Activated CD8-positive, alpha-beta memory T cell treated with anti-CD3 and anti-CD28 coated beads for 4 hours (primary cell): ENCODE results near the gene ZFC3H1.
"Not testable (repeated sequence)": the region's sequence is repeated elsewhere in the genome, so short reads cannot be mapped to it uniquely, and the experiment has no call there.

Source experiments
- DNase-seq, 2 donors: peaks; one replicate each; pipeline ENCODE4 v3.0.0-alpha.2; 2020; ENCODE audit warnings: low read depth in 2 of 2

The ZFC3H1 gene

GRCh38 chr12:71582925-71583324 is 80.7 kb downstream of the ZFC3H1 start:
- no peak for DNase-seq

DNA sequence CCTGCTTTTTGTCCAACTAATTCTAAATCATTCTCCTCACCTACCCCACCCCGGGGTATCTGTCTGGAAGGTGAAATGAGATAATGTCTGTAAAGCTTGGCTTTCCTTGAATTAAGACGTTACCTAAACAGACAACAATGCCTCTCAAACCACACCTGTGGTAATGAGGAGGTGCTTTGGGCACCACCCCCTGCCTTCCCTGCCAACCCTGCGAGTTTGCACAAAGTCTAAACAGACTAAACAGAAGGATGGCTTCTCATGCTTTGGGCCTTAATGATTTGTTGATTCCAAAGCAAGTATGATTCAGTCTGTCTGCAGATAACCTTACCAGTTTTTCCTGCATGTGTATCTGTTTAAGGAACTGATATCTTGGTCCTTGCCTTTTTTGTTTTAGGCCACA is 82.4 kb downstream of the ZFC3H1 start:
- no peak for DNase-seq

GRCh38 chr12:71578694-71579258 is 84.9 kb downstream of the ZFC3H1 start:
- no peak for DNase-seq

DNA sequence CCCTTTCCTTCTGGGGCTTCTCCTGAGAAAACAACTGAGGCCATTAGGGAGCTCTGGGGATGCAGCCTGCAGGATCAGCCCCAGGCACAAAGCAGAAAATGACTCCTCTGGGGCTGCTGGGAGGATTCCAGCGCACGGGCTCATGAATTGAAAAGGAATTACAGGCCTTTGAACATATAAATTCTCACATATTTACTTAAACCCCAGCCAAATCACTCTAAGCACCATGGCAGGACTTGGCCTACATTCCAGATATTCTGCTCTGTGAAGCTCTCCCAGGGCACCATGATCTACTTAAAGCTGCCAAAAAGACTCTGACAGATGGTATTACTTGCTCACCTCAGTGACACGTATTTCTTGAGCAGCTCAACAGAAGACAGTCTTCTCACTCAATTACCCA is 87.2 kb downstream of the ZFC3H1 start:
- DNase-seq, result no peak

DNA sequence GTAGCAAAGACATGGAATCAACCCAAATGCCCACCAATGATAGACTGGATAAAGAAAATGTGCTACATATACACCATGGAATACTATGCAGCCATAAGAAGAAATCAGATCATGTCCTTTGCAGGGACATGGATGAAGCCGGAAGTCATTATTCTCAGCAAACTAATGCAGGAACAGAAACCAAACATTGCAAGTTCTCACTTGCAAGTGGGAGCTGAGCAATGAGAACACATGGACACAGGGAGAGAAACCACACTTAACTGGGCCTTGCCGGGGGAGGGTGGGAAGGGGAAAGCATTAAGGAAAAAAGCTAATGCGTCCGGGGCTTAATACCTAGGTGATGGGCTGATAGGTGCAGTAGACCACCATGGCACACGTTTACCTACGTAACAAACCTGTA is 93.8 kb downstream of the ZFC3H1 start:
- not testable (repeated sequence) for DNase-seq

GRCh38 chr12:71567537-71567936 is 96.1 kb downstream of the ZFC3H1 start:
- DNase-seq, result no peak

DNA sequence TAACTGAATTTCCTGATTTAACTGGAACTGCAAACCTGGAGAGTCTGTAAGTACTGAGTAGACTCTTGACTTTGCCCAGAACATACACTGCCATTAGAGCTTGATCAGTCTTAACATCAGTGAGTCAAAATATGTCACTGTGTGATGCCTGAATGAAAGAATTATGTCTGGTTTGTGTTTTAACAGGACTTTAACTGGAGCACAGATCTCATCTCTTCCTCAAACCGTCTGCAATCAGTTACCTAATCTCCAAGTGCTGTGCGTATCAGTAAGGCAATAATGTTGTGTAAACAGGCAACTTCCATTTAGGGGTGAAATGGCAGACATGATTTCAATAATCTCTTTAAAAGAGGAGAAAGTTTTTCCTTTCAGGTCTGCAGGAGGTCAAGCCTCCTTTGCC is 97.0 kb downstream of the ZFC3H1 start:
- no peak for DNase-seq

GRCh38 chr12:71565535-71565934 is 98.1 kb downstream of the ZFC3H1 start:
- DNase-seq, result no peak

DNA sequence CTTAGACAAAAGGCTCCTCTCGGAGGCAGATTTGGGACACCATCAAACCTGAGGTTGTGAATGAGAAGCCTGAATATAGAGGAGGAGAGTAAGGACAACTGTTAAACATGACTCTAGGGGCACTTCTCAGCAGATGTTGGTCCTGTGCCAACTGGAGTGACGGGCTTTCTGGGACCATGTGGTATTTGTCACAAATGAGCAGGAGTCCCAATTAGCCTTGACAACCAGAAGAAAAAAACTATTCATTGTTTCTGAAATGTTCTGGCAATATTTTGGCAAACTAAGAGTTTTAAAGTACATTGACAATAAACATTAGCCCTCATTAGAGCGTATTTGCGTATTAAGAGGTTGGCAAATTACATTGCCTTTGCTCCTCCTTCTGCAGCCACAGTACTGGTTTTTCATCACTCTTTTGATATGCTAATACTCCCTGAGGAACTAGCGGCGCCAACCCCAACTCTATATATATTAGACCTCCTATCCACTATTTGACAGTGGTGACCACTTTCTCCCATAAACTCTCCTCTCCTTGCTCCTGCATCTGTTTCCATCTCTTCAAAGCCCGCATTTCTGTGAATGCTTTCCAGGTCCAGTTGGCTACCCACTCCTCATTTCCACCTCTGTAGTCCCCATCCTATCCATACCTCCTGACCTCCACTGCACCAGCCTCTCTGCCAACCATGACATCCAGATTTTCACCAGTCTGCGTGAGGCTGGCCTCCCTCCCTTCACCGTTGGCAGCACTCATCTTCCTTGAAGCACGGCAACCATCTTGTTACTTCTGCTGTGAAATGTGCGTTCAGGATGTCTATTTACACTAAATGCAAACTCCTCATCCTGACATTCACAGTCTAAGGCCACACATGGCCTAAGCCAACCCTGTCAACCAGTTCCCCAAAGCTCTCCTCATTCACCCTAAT is 100.7 kb downstream of the ZFC3H1 start:
- DNase-seq, result no peak
